ENCODE results near the gene SLC11A2. TPM values are rescaled to one million over a fixed set of nuclear protein-coding genes. Genes with fewer than 3 reads are reported as not detected.

SLC11A2 gene
- total and polyA plus RNA-seq, 2 of the 13 experiments (the other 11 are each of a cell fraction or from before 2014, with no cell fraction given) = 71.7 to 77.0 TPM

DNA sequence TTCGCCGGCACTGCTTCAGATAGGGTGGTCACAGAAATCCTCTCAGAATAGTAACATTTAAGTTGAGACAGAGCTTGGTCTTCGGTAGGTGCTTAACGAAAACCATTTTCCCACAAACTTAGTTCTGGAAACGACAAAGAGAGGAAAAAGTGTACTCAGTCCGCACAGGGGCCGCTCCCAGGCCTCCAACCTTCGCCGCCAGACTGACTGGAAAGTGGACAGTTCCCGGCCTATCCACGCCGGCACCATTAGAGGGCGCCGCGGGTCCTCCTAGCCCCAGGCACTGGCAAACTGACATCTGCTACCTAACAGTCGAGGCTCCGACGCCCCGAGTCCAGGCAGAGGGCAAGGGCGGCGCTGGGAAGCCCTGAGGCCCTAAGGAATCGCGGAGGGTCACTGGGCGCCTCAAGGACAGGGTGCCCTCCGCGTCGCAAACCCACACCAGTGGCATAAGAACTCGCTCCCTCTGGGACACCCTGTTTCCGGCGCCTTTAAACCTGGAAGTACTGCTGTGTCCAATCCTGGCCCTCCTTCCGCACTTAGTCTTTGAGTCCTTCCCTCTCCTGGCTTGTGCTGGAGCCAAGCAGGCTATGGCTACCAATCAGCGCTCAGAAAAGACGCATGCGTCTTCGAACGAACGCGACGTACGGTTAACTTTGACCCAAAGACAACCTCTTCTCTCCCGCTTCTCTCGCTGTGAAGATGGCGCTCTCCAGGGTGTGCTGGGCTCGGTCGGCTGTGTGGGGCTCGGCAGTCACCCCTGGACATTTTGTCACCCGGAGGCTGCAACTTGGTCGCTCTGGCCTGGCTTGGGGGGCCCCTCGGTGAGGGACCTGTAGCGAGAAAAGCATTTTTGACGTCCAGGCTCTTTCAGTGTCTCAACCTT is 21.7 kb upstream of the SLC11A2 start, which contains the start of gene LETMD1 (continued):
- TF ChIP-seq, protein P1, sequence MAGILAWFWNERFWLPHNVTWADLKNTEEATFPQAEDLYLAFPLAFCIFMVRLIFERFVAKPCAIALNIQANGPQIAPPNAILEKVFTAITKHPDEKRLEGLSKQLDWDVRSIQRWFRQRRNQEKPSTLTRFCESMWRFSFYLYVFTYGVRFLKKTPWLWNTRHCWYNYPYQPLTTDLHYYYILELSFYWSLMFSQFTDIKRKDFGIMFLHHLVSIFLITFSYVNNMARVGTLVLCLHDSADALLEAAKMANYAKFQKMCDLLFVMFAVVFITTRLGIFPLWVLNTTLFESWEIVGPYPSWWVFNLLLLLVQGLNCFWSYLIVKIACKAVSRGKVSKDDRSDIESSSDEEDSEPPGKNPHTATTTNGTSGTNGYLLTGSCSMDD (CRISPR knock-in tag; IDR thresholded peaks at IDR 0.05) = no peak
- TF ChIP-seq ONECUT2 (CRISPR knock-in tag; IDR thresholded peaks at IDR 0.05) = no peak
- no peak for TF ChIP-seq CCDC6 (CRISPR knock-in tag; IDR thresholded peaks at IDR 0.05)
- no peak for TF ChIP-seq TCF7 (IDR thresholded peaks at IDR 0.05; ENCODE audit: low read depth)
- TF ChIP-seq, protein P2, sequence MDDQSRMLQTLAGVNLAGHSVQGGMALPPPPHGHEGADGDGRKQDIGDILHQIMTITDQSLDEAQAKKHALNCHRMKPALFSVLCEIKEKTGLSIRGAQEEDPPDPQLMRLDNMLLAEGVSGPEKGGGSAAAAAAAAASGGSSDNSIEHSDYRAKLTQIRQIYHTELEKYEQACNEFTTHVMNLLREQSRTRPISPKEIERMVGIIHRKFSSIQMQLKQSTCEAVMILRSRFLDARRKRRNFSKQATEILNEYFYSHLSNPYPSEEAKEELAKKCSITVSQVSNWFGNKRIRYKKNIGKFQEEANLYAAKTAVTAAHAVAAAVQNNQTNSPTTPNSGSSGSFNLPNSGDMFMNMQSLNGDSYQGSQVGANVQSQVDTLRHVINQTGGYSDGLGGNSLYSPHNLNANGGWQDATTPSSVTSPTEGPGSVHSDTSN (CRISPR knock-in tag; IDR thresholded peaks at IDR 0.05; ENCODE audit: borderline replicate concordance) = no peak
- TF ChIP-seq SP140L (CRISPR knock-in tag; IDR thresholded peaks at IDR 0.05; ENCODE audit: borderline replicate concordance) = no peak; the same call in 1 of the 2 replicates
- peak; percentile 67; the same call in 1 of the 2 replicates for TF ChIP-seq ZNF44 (CRISPR knock-in tag; IDR thresholded peaks at IDR 0.05)
- TF ChIP-seq, protein P3, sequence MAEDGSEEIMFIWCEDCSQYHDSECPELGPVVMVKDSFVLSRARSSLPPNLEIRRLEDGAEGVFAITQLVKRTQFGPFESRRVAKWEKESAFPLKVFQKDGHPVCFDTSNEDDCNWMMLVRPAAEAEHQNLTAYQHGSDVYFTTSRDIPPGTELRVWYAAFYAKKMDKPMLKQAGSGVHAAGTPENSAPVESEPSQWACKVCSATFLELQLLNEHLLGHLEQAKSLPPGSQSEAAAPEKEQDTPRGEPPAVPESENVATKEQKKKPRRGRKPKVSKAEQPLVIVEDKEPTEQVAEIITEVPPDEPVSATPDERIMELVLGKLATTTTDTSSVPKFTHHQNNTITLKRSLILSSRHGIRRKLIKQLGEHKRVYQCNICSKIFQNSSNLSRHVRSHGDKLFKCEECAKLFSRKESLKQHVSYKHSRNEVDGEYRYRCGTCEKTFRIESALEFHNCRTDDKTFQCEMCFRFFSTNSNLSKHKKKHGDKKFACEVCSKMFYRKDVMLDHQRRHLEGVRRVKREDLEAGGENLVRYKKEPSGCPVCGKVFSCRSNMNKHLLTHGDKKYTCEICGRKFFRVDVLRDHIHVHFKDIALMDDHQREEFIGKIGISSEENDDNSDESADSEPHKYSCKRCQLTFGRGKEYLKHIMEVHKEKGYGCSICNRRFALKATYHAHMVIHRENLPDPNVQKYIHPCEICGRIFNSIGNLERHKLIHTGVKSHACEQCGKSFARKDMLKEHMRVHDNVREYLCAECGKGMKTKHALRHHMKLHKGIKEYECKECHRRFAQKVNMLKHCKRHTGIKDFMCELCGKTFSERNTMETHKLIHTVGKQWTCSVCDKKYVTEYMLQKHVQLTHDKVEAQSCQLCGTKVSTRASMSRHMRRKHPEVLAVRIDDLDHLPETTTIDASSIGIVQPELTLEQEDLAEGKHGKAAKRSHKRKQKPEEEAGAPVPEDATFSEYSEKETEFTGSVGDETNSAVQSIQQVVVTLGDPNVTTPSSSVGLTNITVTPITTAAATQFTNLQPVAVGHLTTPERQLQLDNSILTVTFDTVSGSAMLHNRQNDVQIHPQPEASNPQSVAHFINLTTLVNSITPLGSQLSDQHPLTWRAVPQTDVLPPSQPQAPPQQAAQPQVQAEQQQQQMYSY (CRISPR knock-in tag; IDR thresholded peaks at IDR 0.05) = no peak
- TF ChIP-seq, protein P4, sequence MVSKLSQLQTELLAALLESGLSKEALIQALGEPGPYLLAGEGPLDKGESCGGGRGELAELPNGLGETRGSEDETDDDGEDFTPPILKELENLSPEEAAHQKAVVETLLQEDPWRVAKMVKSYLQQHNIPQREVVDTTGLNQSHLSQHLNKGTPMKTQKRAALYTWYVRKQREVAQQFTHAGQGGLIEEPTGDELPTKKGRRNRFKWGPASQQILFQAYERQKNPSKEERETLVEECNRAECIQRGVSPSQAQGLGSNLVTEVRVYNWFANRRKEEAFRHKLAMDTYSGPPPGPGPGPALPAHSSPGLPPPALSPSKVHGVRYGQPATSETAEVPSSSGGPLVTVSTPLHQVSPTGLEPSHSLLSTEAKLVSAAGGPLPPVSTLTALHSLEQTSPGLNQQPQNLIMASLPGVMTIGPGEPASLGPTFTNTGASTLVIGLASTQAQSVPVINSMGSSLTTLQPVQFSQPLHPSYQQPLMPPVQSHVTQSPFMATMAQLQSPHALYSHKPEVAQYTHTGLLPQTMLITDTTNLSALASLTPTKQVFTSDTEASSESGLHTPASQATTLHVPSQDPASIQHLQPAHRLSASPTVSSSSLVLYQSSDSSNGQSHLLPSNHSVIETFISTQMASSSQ (IDR thresholded peaks at IDR 0.05; ENCODE audit: low read depth) = no peak
- TF ChIP-seq, protein P4 (CRISPR knock-in tag; IDR thresholded peaks at IDR 0.05; ENCODE audit: borderline replicate concordance) = 0 out of 2 replicates have a peak, but pooled peaks have one; percentile 8
- TF ChIP-seq HCFC1 (IDR thresholded peaks at IDR 0.05; ENCODE audit: low read depth, low read length) = no peak
- no peak for TF ChIP-seq SRSF4 (IDR thresholded peaks at IDR 0.05; ENCODE audit: low read depth, low read length, poor library complexity, severe bottlenecking)
- TF ChIP-seq, protein P5, sequence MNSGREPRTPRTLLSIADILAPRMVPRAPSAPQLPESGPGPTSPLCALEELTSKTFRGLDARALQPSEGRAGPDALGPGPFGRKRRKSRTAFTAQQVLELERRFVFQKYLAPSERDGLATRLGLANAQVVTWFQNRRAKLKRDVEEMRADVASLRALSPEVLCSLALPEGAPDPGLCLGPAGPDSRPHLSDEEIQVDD (CRISPR knock-in tag; IDR thresholded peaks at IDR 0.05; ENCODE audit: borderline replicate concordance) = no peak
- no peak for TF ChIP-seq ZNF383 (CRISPR knock-in tag; IDR thresholded peaks at IDR 0.05; ENCODE audit: borderline replicate concordance)
- peak; percentile 93 for TF ChIP-seq ELF1 (CRISPR knock-in tag; IDR thresholded peaks at IDR 0.05)

All from HepG2 (cell line).